HT-29 (cell line): ENCODE measurements around the gene VOPP1. TPM values are rescaled to one million over a fixed set of nuclear protein-coding genes. Genes with fewer than 3 reads are reported as not detected.
"Not testable (repeated sequence)": the region's sequence is repeated elsewhere in the genome, so short reads cannot be mapped to it uniquely, and the experiment has no call there.

Experiments
- DNase-seq: peaks from one replicate; pipeline ENCODE4 v3.0.0-alpha.2; 2015; ENCODE audit warnings: low spot score
- total RNA-seq: library from RNA; depleted of rRNA; stranded (reverse); fragments of >200 nt; shearing (Covaris generic); gene quantifications from 2 replicates; pipeline ENCODE4 v1.2.3, GENCODE V29; 2014

Gene VOPP1
- total RNA-seq, 1 experiment from 2014 or later, result 133 TPM

GRCh38 chr7:55489552-55489951 is 82.8 kb downstream of the VOPP1 start:
- no peak for DNase-seq

GRCh38 chr7:55488804-55489340 is 83.4 kb downstream of the VOPP1 start:
- no peak for DNase-seq

- DNase-seq, result no peak
Observed at GRCh38 chr7:55488216-55488615, 84.1 kb downstream of the VOPP1 start.

- DNase-seq, result no peak
Observed at GRCh38 chr7:55486991-55487390, 85.3 kb downstream of the VOPP1 start.

- no peak for DNase-seq
Observed at GRCh38 chr7:55486192-55486590, 86.1 kb downstream of the VOPP1 start.

- DNase-seq, result no peak
Observed at GRCh38 chr7:55485501-55486191, 86.7 kb downstream of the VOPP1 start.

GRCh38 chr7:55484834-55485233 is 87.5 kb downstream of the VOPP1 start:
- no peak for DNase-seq

- DNase-seq, result no peak
Observed at GRCh38 chr7:55484241-55484640, 88.1 kb downstream of the VOPP1 start.

GRCh38 chr7:55483046-55483445 is 89.3 kb downstream of the VOPP1 start:
- no peak for DNase-seq

- DNase-seq, result no peak
Observed at GRCh38 chr7:55481155-55481554, 91.1 kb downstream of the VOPP1 start.

- no peak for DNase-seq
Observed at GRCh38 chr7:55478700-55479099, 93.6 kb downstream of the VOPP1 start.

- no peak for DNase-seq
Observed at GRCh38 chr7:55477781-55478374, 94.4 kb downstream of the VOPP1 start.

- DNase-seq, result no peak
Observed at GRCh38 chr7:55476852-55477780, 95.2 kb downstream of the VOPP1 start.

- no peak for DNase-seq
Observed at GRCh38 chr7:55475855-55476803, 96.2 kb downstream of the VOPP1 start.

GRCh38 chr7:55474944-55475854 is 97.1 kb downstream of the VOPP1 start:
- no peak for DNase-seq

GRCh38 chr7:55473932-55474331 is 98.4 kb downstream of the VOPP1 start:
- DNase-seq, result no peak

GRCh38 chr7:55472928-55473725 is 99.2 kb downstream of the VOPP1 start:
- no peak for DNase-seq

- DNase-seq, result not testable (repeated sequence)
Observed at GRCh38 chr7:55472406-55472805, 99.9 kb downstream of the VOPP1 start.

GRCh38 chr7:55471594-55471993 is 100.7 kb downstream of the VOPP1 start:
- not testable (repeated sequence) for DNase-seq
